ENCODE results near the gene IKZF5. TPM values are rescaled to one million over a fixed set of nuclear protein-coding genes. Genes with fewer than 3 reads are reported as not detected.

IKZF5 gene
- total RNA-seq = 10 to 100 TPM; 14.3 to 14.6 TPM

- ChIA-PET POLR2A (interaction anchor here (0.8 kb wide), 1 partner anchor 28 kb away, joined by 3 read pairs; the partner anchor contains the start of gene PSTK), CTCF (interaction anchor here (1.1 to 1.3 kb wide), 2 partner anchors 11 to 29 kb away, joined by 3 read pairs; partner anchors contain the start of gene PSTK)
- H3K4me3 Mint-ChIP-seq = peak within 1 kb of the TSS; percentile 92
These were observed at the start of gene IKZF5, which contains the start of gene ACADSB for GRCh38 chr10:123008355-123009104. Gene IKZF5, minus strand, starts transcription at chr10:123008795. Its CDS starts 10,170 bp downstream, at chr10:122998625. Gene ACADSB, plus strand, starts transcription at chr10:123009006. Its CDS starts 24 bp downstream, at chr10:123009030.

GRCh38 chr10:123057968-123058367, 49.4 kb upstream of the IKZF5 start:
- no peak for DNase-seq
- Mint-ChIP-seq H3K9me3 (no peaks in the 10 kb centered on the region), H3K27ac (no peak overlapping the region), H3K4me3 (no peak overlapping the region), H3K27me3 (peaks cover 6% of the 10 kb centered on the region), H3K4me1 (no peaks in the 10 kb centered on the region), H3K36me3 (ENCODE audit: low read depth) (no peaks in the 10 kb centered on the region)
- ChIA-PET POLR2A (no interaction called here), CTCF (interaction anchor here (0.6 kb wide), 1 partner anchor 280 kb away, joined by 3 read pairs; no protein-coding TSS in a partner anchor)

More at GRCh38 chr10:123008355-123009104, at the start of gene IKZF5, which contains the start of gene ACADSB:
- H3K9me3 Mint-ChIP-seq = no peaks in the 10 kb centered on the region
- peak within 1 kb of the TSS; percentile 100 for H3K27ac Mint-ChIP-seq
- peaks cover 40% of the 10 kb centered on the region for H3K4me1 Mint-ChIP-seq
- H3K27me3 Mint-ChIP-seq = no peaks in the 10 kb centered on the region
- DNase-seq = peak; percentile 98
- peaks cover 11% of the 10 kb centered on the region for H3K36me3 Mint-ChIP-seq (ENCODE audit: low read depth)

GRCh38 chr10:123045961-123046731, 37.6 kb upstream of the IKZF5 start:
- H3K27me3 Mint-ChIP-seq = no peaks in the 10 kb centered on the region
- DNase-seq = no peak
- H3K9me3 Mint-ChIP-seq = no peaks in the 10 kb centered on the region
- H3K27ac Mint-ChIP-seq = no peak overlapping the region
- ChIA-PET POLR2A (no interaction called here), CTCF (interaction anchor here (1.1 kb wide), 1 partner anchor 10 kb away, joined by 4 read pairs; no protein-coding TSS in a partner anchor)
- H3K36me3 Mint-ChIP-seq (ENCODE audit: low read depth) = peaks cover 6% of the 10 kb centered on the region
- H3K4me3 Mint-ChIP-seq = no peak overlapping the region
- no peaks in the 10 kb centered on the region for H3K4me1 Mint-ChIP-seq

- Mint-ChIP-seq H3K4me3 (no peak overlapping the region), H3K36me3 (ENCODE audit: low read depth) (peaks cover 3% of the 10 kb centered on the region), H3K27ac (no peak overlapping the region), H3K4me1 (peaks cover under 1% of the 10 kb centered on the region), H3K27me3 (no peaks in the 10 kb centered on the region), H3K9me3 (no peaks in the 10 kb centered on the region)
- POLR2A ChIA-PET = no interaction called here
- CTCF ChIA-PET = no interaction called here
- no peak for DNase-seq
These were observed 35.8 kb upstream of the IKZF5 start for GRCh38 chr10:123044391-123044790.

GRCh38 chr10:123043409-123043925, 34.9 kb upstream of the IKZF5 start:
- Mint-ChIP-seq H3K4me1 (peaks cover 9% of the 10 kb centered on the region), H3K9me3 (no peaks in the 10 kb centered on the region), H3K36me3 (ENCODE audit: low read depth) (peaks cover 3% of the 10 kb centered on the region), H3K27ac (no peak overlapping the region), H3K27me3 (no peaks in the 10 kb centered on the region), H3K4me3 (no peak overlapping the region)
- CTCF ChIA-PET = interaction anchor here (0.5 to 1.2 kb wide), 4 partner anchors 9 to 1730 kb away, joined by 3 to 7 read pairs (median 4); no protein-coding TSS in a partner anchor
- DNase-seq = peak; percentile 59
- POLR2A ChIA-PET = no interaction called here

- peaks cover 3% of the 10 kb centered on the region for H3K36me3 Mint-ChIP-seq (ENCODE audit: low read depth)
- POLR2A ChIA-PET = no interaction called here
- CTCF ChIA-PET = interaction anchor here (0.5 to 1.6 kb wide), 5 partner anchors 9 to 1729 kb away, joined by 3 to 7 read pairs (median 4); no protein-coding TSS in a partner anchor
- peaks cover 13% of the 10 kb centered on the region for H3K4me1 Mint-ChIP-seq
- H3K27me3 Mint-ChIP-seq = no peaks in the 10 kb centered on the region
- H3K4me3 Mint-ChIP-seq = no peak overlapping the region
- no peaks in the 10 kb centered on the region for H3K9me3 Mint-ChIP-seq
- DNase-seq = no peak
- H3K27ac Mint-ChIP-seq = no peak overlapping the region
These were observed 34.3 kb upstream of the IKZF5 start for GRCh38 chr10:123042708-123043408.

GRCh38 chr10:123039632-123039930, 31.0 kb upstream of the IKZF5 start:
- DNase-seq = no peak
- CTCF ChIA-PET = interaction anchor here (1.1 kb wide), 1 partner anchor 54 kb away, joined by 3 read pairs; no protein-coding TSS in a partner anchor
- Mint-ChIP-seq H3K36me3 (ENCODE audit: low read depth) (peaks cover 3% of the 10 kb centered on the region), H3K4me3 (no peak overlapping the region), H3K27me3 (no peaks in the 10 kb centered on the region), H3K27ac (no peak overlapping the region), H3K4me1 (peaks cover 13% of the 10 kb centered on the region), H3K9me3 (no peaks in the 10 kb centered on the region)
- POLR2A ChIA-PET = no interaction called here

GRCh38 chr10:123038782-123039631, 30.4 kb upstream of the IKZF5 start:
- Mint-ChIP-seq H3K9me3 (no peaks in the 10 kb centered on the region), H3K4me3 (no peak overlapping the region), H3K27ac (no peak overlapping the region), H3K27me3 (no peaks in the 10 kb centered on the region), H3K4me1 (peaks cover 13% of the 10 kb centered on the region), H3K36me3 (ENCODE audit: low read depth) (peaks cover 3% of the 10 kb centered on the region)
- POLR2A ChIA-PET = interaction anchor here (0.6 kb wide), 1 partner anchor 370 kb away, joined by 5 read pairs; no protein-coding TSS in a partner anchor
- CTCF ChIA-PET = interaction anchor here (1.3 kb wide), 1 partner anchor 21 kb away, joined by 3 read pairs; no protein-coding TSS in a partner anchor
- DNase-seq = no peak

GRCh38 chr10:123035467-123036086, 27.0 kb upstream of the IKZF5 start:
- POLR2A ChIA-PET = no interaction called here
- peaks cover 3% of the 10 kb centered on the region for H3K36me3 Mint-ChIP-seq (ENCODE audit: low read depth)
- no peaks in the 10 kb centered on the region for H3K27me3 Mint-ChIP-seq
- peaks cover 13% of the 10 kb centered on the region for H3K4me1 Mint-ChIP-seq
- CTCF ChIA-PET = interaction anchor here (0.8 to 0.9 kb wide), 2 partner anchors 11 to 15 kb away, joined by 3 to 4 read pairs; no protein-coding TSS in a partner anchor
- H3K27ac Mint-ChIP-seq = no peak overlapping the region
- no peaks in the 10 kb centered on the region for H3K9me3 Mint-ChIP-seq
- no peak for DNase-seq
- H3K4me3 Mint-ChIP-seq = no peak overlapping the region

- ChIA-PET POLR2A (no interaction called here), CTCF (no interaction called here)
- no peak for DNase-seq
- peaks cover 3% of the 10 kb centered on the region for H3K36me3 Mint-ChIP-seq (ENCODE audit: low read depth)
- no peaks in the 10 kb centered on the region for H3K27me3 Mint-ChIP-seq
- H3K4me3 Mint-ChIP-seq = no peak overlapping the region
- H3K9me3 Mint-ChIP-seq = no peaks in the 10 kb centered on the region
- H3K4me1 Mint-ChIP-seq = peaks cover 12% of the 10 kb centered on the region
- H3K27ac Mint-ChIP-seq = no peak overlapping the region
These were observed 25.7 kb upstream of the IKZF5 start for GRCh38 chr10:123034332-123034731.

GRCh38 chr10:123031124-123031523, 22.5 kb upstream of the IKZF5 start:
- Mint-ChIP-seq H3K9me3 (no peaks in the 10 kb centered on the region), H3K27me3 (no peaks in the 10 kb centered on the region), H3K36me3 (ENCODE audit: low read depth) (no peaks in the 10 kb centered on the region), H3K27ac (no peak overlapping the region), H3K4me1 (no peaks in the 10 kb centered on the region), H3K4me3 (no peak overlapping the region)
- POLR2A ChIA-PET = no interaction called here
- DNase-seq = no peak
- CTCF ChIA-PET = no interaction called here

Measured in activated CD4-positive, alpha-beta T cell treated with anti-CD3 and anti-CD28 coated beads, Interleukin-2, amount 10 ng/mL, durations not matched to agents 7 days and 5 days (primary cell).